Measurements from ENCODE around the gene TFB2M.
A peak's percentile ranks its signal among the peaks of the same experiment; 100 is the strongest.

The TFB2M gene

GRCh38 chr1:246512230-246512629, 53.8 kb downstream of the TFB2M start:
- no peak for DNase-seq

GRCh38 chr1:246511203-246511602, 54.9 kb downstream of the TFB2M start:
- no peak for DNase-seq

- DNase-seq: no peak
These were observed 55.7 kb downstream of the TFB2M start for GRCh38 chr1:246510147-246511030.

GRCh38 chr1:246508897-246509688, 57.0 kb downstream of the TFB2M start:
- no peak for DNase-seq

GRCh38 chr1:246506674-246507481, 59.2 kb downstream of the TFB2M start, which contains the start of gene SMYD3:
Gene SMYD3, minus strand, starts transcription at chr1:246507279.
- peak; percentile 81 for DNase-seq

DNA sequence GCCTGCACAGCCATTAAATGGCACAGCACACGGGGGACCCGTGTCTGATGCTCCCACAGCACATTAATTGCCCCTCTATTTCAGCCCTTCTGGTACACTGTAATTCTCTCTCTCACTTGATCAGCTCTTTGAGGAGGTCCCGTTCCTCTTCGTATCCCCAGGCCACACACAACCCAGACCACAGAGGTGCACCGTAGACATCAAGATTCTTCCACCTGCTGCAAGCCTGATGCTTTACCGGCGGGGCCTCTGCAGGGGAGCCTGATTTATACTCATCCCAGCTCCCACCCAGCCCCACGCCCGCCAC, 59.7 kb downstream of the TFB2M start:
- no peak for DNase-seq

DNA sequence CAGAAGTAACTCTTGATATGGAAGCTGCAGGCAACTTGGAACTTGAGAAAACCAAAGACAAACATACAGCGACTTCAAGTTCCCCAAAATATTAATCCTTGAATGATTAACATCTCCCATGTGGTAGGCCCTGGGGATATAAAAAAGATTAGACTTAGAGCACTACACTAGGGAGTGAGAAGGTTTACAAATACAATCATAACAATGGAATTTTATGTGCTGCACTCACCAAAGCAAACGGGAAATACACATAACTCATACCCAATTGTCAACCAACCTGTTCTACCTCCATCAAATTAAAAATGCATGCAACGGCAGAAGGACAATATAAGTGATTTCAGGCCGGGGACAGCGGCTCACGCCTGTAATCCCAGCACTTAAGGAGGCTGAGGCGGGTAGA, 62.7 kb downstream of the TFB2M start:
- no peak for DNase-seq

DNA sequence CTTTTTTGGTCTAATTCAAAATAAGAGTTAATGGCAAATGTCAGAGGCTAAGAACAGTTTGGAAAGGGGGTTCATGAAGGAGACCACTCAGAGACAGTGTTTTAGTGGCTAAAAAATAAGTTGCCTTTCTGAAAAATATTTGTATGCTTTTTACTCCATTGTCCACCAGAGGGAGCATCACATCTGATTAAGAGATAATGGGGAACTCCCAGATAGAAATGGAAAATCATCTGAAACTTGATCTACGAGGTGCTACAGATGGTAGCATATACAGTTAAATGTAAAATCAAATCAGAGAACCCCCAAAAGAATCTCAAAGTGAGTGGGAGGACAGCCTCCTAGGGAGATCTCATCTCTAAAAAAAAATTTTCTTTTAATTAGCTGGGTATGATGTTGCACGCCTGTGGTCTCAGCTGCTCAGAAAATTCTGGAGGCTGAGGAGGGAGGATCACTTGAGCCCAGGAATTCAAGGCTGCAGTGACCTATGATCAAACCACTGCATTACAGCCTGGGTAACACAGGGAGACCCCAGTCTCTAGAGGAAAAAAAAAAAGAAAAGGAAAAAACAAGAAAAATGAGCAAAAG, 68.6 kb downstream of the TFB2M start:
- peak; percentile 78 for DNase-seq

- DNase-seq: peak; percentile 22
These were observed 73.3 kb downstream of the TFB2M start for GRCh38 chr1:246492611-246493245.

DNA sequence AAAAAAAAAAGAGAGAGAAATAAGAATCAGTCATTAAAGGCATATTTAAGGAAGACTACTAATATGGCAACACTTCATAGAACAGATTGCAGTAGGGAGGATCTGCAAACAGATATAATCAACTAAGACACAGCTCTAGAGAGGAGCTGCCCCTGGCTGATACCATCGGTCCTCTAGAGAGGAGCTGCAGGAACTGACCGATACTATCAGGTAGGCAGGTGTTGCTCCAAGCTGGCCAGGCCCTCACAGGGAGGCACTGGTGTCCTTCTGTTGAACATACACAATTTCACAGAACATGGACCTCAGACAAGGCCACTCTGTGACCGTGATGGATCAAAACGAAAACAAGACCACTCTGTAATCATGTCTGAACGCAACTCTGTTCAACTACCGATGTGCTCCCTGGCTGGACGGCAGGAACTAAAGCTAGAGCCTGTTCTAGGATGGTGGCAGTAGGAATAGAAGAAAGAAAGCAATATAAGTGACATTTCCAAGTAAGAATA, 74.5 kb downstream of the TFB2M start:
- no peak for DNase-seq
